Esophagus mucosa (tissue), 1 donor: ENCODE data around the gene DUSP7. TPM values are rescaled to one million over a fixed set of nuclear protein-coding genes. Genes with fewer than 3 reads are reported as not detected.

ENCODE experiments used
- ATAC-seq: fragments of 200-7000 bp; cut with Tn5 transposase; one replicate; pipeline ENCODE4 v1.9.1; 2020
- total RNA-seq: library from RNA; stranded (reverse); gene quantifications from one replicate; pipeline ENCODE4 v1.2.4, GENCODE V29; 2023
- donor health status: DM: yes; HTN: yes; CAD: no.

DUSP7 gene
- total RNA-seq, 1 donor from 2014 or later = 62.6 TPM

GRCh38 chr3:52067526-52067925 lies 11.2 kb upstream of the DUSP7 start:
- ATAC-seq = no peak

GRCh38 chr3:52067046-52067445 lies 10.7 kb upstream of the DUSP7 start:
- peak; percentile 47 for ATAC-seq

- peak; percentile 72 for ATAC-seq
Observed at GRCh38 chr3:52065264-52065756, 8.9 kb upstream of the DUSP7 start.

GRCh38 chr3:52064561-52064960 lies 8.2 kb upstream of the DUSP7 start:
- no peak for ATAC-seq

GRCh38 chr3:52063026-52063723 lies 6.8 kb upstream of the DUSP7 start:
- ATAC-seq = no peak

GRCh38 chr3:52062505-52062904 lies 6.1 kb upstream of the DUSP7 start:
- ATAC-seq = peak; percentile 70

GRCh38 chr3:52061121-52061910 lies 4.9 kb upstream of the DUSP7 start:
- ATAC-seq = peak; percentile 17

GRCh38 chr3:52059781-52060180 lies 3.4 kb upstream of the DUSP7 start:
- no peak for ATAC-seq

- no peak for ATAC-seq
Observed at GRCh38 chr3:52057812-52058495, 1.6 kb upstream of the DUSP7 start.

GRCh38 chr3:52056968-52057811 lies 819 bp upstream of the DUSP7 start:
- peak; percentile 72 for ATAC-seq

- no peak for ATAC-seq
Observed at GRCh38 chr3:52055537-52056351, 627 bp downstream of the DUSP7 start.

GRCh38 chr3:52054661-52055511 lies 1.5 kb downstream of the DUSP7 start:
- ATAC-seq = no peak

GRCh38 chr3:52053307-52054304 lies 2.8 kb downstream of the DUSP7 start:
- peak; percentile 76 for ATAC-seq

- no peak for ATAC-seq
Observed at GRCh38 chr3:52052831-52053306, 3.5 kb downstream of the DUSP7 start.

GRCh38 chr3:52051444-52051843 lies 4.9 kb downstream of the DUSP7 start:
- ATAC-seq = no peak

- no peak for ATAC-seq
Observed at GRCh38 chr3:52050571-52050970, 5.8 kb downstream of the DUSP7 start.

GRCh38 chr3:52049503-52049902 lies 6.9 kb downstream of the DUSP7 start:
- ATAC-seq = no peak

GRCh38 chr3:52047295-52047960 lies 8.9 kb downstream of the DUSP7 start:
- ATAC-seq = peak; percentile 57

GRCh38 chr3:52046902-52047239 lies 9.5 kb downstream of the DUSP7 start:
- ATAC-seq = no peak
